H1 (cell line): ENCODE results near the gene SPTSSB. TPM values are rescaled to one million over a fixed set of nuclear protein-coding genes. Genes with fewer than 3 reads are reported as not detected.
A peak's percentile ranks its signal among the peaks of the same experiment; 100 is the strongest.

ENCODE experiments used
- CHD7 ChIP-seq: fragments of 300-600 bp; sonication (generic); IDR thresholded peaks from 2 replicates; pipeline ENCODE4 v1.7.1; 2012; ENCODE audit warnings: low read length, moderate library complexity, mild to moderate bottlenecking, inconsistent platforms; ENCODE audit not compliant: insufficient replicate concordance
- KDM5A ChIP-seq: fragments of 200-600 bp; IDR thresholded peaks from 2 replicates; pipeline ENCODE4 v1.7.1; 2012; ENCODE audit warnings: mild to moderate bottlenecking, low read length, inconsistent platforms, mixed read lengths
- MAFK ChIP-seq: IDR thresholded peaks from 2 replicates; pipeline ENCODE4 v1.6.1; 2012; ENCODE audit warnings: low read depth, mild to moderate bottlenecking, improper control_type of control experiment, low read length
- POLR2A ChIP-seq, 2 experiments: IDR thresholded peaks; 1 replicate in 1 of 2; 2 replicates in 1 of 2; pipeline ENCODE4 v1.6.1; 2011; ENCODE audit warnings: low read depth in 2 of 2, low read length in 2 of 2, mild to moderate bottlenecking in 2 of 2; ENCODE audit errors: control extremely low read depth in 1 of 2
- POU5F1 ChIP-seq: IDR thresholded peaks from 2 replicates; pipeline ENCODE4 v1.6.1; 2011; ENCODE audit warnings: low read depth, mild to moderate bottlenecking, low read length, moderate library complexity
- RXRA ChIP-seq: IDR thresholded peaks from 2 replicates; pipeline ENCODE4 v1.6.1; 2011; ENCODE audit warnings: low read depth, mild to moderate bottlenecking, low read length, moderate library complexity; ENCODE audit not compliant: insufficient read depth
- SIRT6 ChIP-seq: IDR thresholded peaks from one replicate; pipeline ENCODE4 v1.7.1; 2012; ENCODE audit warnings: low read length, inconsistent platforms
- SIX5 ChIP-seq: IDR thresholded peaks from 2 replicates; pipeline ENCODE4 v1.6.1; 2011; ENCODE audit warnings: mild to moderate bottlenecking, low read depth, low read length
- TBP ChIP-seq: IDR thresholded peaks from 2 replicates; pipeline ENCODE4 v1.6.1; 2011; ENCODE audit warnings: low read depth, low read length, improper control_type of control experiment
- TCF12 ChIP-seq: IDR thresholded peaks from 2 replicates; pipeline ENCODE4 v1.6.1; 2011; ENCODE audit warnings: low read depth, mild to moderate bottlenecking, low read length
- YY1 ChIP-seq: IDR thresholded peaks from 2 replicates; pipeline ENCODE4 v1.6.1; 2011; ENCODE audit warnings: low read depth, mild to moderate bottlenecking, low read length
- polyA plus RNA-seq, 7 experiments: library from polyadenylated mRNA; depleted of rRNA in 3 of 7; stranded (reverse) in 5 of 7; unstranded in 2 of 7; fragments of >200 nt in 5 of 7; fragments of 200-250 nt in 2 of 7; gene quantifications; 1 replicate in 5 of 7; 2 replicates in 1 of 7; 4 replicates in 1 of 7; pipeline versions ENCODE4 v1.2.1 to v1.2.3, GENCODE V29; 2011 to 2013; ENCODE audit warnings: missing spikeins in 2 of 7, mixed read lengths in 2 of 7
- total RNA-seq: library from RNA; stranded (reverse); fragmentation: NEBNext Ultra II Directional; extraction: Animal tissue kit (Norgen Biotek cat#: 25700); gene quantifications from 2 replicates; pipeline ENCODE4 v1.2.1, GENCODE V29; 2021

The SPTSSB gene
- total and polyA plus RNA-seq, 2 of the 8 experiments (the other 6 are each of a cell fraction or from before 2014, with no cell fraction given): 33.4 to 52.5 TPM

DNA sequence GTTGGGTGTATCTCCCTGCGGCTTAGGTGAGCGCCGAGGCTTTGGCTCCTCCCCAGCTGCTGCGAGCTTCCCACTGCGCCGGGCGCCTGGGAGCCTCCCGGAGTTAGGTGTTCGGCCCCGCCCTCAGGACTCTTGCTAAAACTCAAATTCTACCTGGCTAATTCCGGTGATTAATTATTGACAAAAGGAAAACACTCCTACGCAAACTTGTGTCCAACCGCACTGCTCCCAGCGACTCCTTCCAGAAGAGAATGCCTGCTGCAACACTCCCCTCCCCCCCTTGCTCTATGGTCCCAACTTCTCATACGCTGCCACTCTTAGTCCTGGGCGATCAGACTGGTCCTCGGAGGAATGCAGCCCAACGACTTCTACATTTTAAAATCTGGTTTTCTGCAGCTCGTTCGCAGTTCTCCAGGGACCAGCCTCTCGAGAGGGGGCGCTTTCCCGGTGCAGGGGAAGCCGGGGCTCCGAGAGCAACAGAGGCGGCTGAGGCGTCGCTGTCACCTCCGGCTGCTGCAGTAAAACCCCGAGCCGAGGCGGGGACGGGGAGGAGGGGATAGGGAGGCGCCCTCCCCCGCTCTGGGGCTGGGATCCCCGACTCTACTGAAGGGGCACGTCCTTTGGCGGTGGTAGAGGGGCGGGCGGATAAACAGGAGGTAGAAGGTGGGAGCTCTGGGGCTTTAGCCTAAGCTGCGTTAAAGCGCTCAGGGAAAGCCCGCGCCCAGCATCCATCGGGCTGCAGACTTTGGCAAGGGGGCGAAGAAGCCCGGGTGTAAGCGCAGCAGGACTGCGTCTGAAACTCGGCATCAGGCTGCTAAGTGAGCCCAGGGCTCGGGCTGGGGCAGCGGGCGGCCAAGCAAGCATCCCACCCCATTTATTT is at the start of gene SPTSSB (continued):
- no peak for TF ChIP-seq CHD7
- TF ChIP-seq MAFK: no peak
- TF ChIP-seq TCF12: no peak
- TF ChIP-seq YY1: no peak
- no peak for TF ChIP-seq SIRT6
- no peak for TF ChIP-seq RXRA
- peak; percentile 76 for TF ChIP-seq TBP
- TF ChIP-seq SIX5: no peak
- no peak for TF ChIP-seq KDM5A
- TF ChIP-seq POU5F1: no peak
- TF ChIP-seq POLR2A (IDR thresholded peaks at IDR 0.05; ENCODE audit: control extremely low read depth in 1 of 2, low read depth in 2 of 2, low read length in 2 of 2): peak in 1 of 2 experiments; percentile 81; a peak in 2 of 3 replicates
